ENCODE data around the gene RGL2.

RGL2 gene

GRCh38 chr6:33247977-33248642 lies 50.6 kb downstream of the RGL2 start:
- Histone ChIP-seq H3K36me3 (replicated peaks) (no peaks in the 10 kb centered on the region), H3K4me3 (ENCODE audit: low read depth, low read length) (peak overlapping the region; percentile 68), H3K27me3 (replicated peaks) (no peaks in the 10 kb centered on the region), H3K27ac (peak overlapping the region; percentile 87)
- TF ChIP-seq, protein P1, sequence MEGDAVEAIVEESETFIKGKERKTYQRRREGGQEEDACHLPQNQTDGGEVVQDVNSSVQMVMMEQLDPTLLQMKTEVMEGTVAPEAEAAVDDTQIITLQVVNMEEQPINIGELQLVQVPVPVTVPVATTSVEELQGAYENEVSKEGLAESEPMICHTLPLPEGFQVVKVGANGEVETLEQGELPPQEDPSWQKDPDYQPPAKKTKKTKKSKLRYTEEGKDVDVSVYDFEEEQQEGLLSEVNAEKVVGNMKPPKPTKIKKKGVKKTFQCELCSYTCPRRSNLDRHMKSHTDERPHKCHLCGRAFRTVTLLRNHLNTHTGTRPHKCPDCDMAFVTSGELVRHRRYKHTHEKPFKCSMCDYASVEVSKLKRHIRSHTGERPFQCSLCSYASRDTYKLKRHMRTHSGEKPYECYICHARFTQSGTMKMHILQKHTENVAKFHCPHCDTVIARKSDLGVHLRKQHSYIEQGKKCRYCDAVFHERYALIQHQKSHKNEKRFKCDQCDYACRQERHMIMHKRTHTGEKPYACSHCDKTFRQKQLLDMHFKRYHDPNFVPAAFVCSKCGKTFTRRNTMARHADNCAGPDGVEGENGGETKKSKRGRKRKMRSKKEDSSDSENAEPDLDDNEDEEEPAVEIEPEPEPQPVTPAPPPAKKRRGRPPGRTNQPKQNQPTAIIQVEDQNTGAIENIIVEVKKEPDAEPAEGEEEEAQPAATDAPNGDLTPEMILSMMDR (IDR thresholded peaks at IDR 0.05; ENCODE audit: low read depth, low read length, missing control alignments), result peak; percentile 92
- in situ Hi-C loops (cut with HindIII; ENCODE audit: low pct_ligation_motif_present, low sequenced_read_pairs), result no loop called here
- peak; percentile 81 for DNase-seq

DNA sequence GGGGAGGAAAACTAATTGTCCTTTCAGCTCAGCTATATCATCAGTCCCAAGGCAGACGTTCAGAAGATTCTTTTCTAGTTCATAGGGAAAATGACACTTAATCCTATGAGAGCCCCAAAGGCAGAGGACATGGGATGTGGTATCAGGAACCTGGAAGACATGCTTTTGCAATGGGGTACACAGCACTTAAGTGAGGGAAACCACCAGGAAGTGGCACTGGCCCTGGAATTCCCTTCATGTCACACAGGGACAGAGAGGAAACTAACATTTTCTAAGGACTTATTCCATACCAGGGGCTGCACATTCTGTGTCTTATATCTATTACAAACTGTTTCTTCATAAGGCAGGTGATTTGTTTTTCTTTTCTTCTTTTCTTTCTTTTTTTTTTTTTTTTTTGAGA lies 55.3 kb downstream of the RGL2 start:
- DNase-seq, result no peak
- TF ChIP-seq, protein P1 (IDR thresholded peaks at IDR 0.05; ENCODE audit: low read depth, low read length, missing control alignments), result no peak
- Histone ChIP-seq H3K27me3 (replicated peaks) (peaks cover 2% of the 10 kb centered on the region), H3K4me3 (ENCODE audit: low read depth, low read length) (no peak overlapping the region), H3K36me3 (replicated peaks) (no peaks in the 10 kb centered on the region), H3K27ac (no peak overlapping the region)
- in situ Hi-C loops (cut with HindIII; ENCODE audit: low pct_ligation_motif_present, low sequenced_read_pairs), result no loop called here

- TF ChIP-seq, protein P1 (IDR thresholded peaks at IDR 0.05; ENCODE audit: low read depth, low read length, missing control alignments), result no peak
- Histone ChIP-seq H3K27me3 (replicated peaks) (peaks cover 2% of the 10 kb centered on the region), H3K27ac (no peak overlapping the region), H3K4me3 (ENCODE audit: low read depth, low read length) (no peak overlapping the region), H3K36me3 (replicated peaks) (no peaks in the 10 kb centered on the region)
- DNase-seq, result no peak
- in situ Hi-C loops (cut with HindIII; ENCODE audit: low pct_ligation_motif_present, low sequenced_read_pairs), result no loop called here
Observed at GRCh38 chr6:33241968-33242367, 56.8 kb downstream of the RGL2 start.
